ENCODE results near the gene COPB1. TPM values are rescaled to one million over a fixed set of nuclear protein-coding genes. Genes with fewer than 3 reads are reported as not detected.

The COPB1 gene
- total RNA-seq, 1 donor from 2014 or later, result 59.9 TPM

DNA sequence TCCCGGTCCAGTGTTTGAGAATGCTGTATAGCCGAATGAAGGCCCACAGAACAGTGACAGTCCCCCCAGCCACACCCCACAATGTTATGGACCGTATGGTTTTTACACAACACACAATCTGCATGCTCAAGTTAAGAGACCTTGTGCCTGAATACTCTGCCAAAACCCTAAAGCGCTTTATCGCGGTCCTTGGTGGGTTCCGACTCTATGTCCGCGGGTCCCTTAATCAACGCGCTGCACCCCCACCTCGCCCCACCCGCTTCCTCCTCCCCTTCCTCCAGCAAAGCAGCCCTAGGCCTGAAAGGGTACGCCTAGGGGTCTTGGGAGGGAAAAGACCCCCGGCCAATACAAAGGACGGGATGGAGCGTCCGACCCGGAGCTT, 442 bp downstream of the COPB1 start:
- intact Hi-C loops (cut with DNase I), result no loop called here
- Histone ChIP-seq H3K27me3 (no peaks in the 10 kb centered on the region), H3K27ac (peak overlapping the region; percentile 87), H3K36me3 (peaks cover 0 to 5% of the 10 kb centered on the region in 2 donors), H3K4me1 (peaks cover 31% of the 10 kb centered on the region), H3K4me3 (peak overlapping the region; percentile 76 to 84), H3K9me3 (no peaks in the 10 kb centered on the region)
- DNase-seq (ENCODE audit: extremely low spot score in 2 of 2), result no peak
- TF ChIP-seq POLR2AphosphoS5 (IDR thresholded peaks at IDR 0.05; ENCODE audit: insufficient read depth in 1 of 2, low read depth in 1 of 2) (no peak), POLR2A (IDR thresholded peaks at IDR 0.05) (no peak)
- TF ChIP-seq, protein P1, sequence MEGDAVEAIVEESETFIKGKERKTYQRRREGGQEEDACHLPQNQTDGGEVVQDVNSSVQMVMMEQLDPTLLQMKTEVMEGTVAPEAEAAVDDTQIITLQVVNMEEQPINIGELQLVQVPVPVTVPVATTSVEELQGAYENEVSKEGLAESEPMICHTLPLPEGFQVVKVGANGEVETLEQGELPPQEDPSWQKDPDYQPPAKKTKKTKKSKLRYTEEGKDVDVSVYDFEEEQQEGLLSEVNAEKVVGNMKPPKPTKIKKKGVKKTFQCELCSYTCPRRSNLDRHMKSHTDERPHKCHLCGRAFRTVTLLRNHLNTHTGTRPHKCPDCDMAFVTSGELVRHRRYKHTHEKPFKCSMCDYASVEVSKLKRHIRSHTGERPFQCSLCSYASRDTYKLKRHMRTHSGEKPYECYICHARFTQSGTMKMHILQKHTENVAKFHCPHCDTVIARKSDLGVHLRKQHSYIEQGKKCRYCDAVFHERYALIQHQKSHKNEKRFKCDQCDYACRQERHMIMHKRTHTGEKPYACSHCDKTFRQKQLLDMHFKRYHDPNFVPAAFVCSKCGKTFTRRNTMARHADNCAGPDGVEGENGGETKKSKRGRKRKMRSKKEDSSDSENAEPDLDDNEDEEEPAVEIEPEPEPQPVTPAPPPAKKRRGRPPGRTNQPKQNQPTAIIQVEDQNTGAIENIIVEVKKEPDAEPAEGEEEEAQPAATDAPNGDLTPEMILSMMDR (IDR thresholded peaks at IDR 0.05), result no peak

DNA sequence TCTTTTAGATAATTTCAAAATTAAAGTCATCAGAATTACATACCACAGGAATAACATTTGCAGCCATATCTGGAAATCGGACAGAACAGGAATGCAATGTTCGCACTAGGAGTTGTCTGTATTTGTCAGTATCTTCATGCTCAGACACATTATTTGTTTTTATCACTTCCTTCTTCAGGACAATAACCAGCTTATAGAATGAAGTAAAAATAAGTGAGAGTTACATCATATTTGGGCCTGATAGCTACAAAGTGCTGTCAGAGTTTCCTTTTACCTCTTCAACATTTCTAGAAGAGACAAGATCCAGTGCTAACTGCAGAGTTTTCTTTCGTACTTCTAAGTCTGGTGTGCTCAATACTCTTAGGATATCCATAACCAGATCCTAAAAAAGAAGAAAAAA, 18.9 kb downstream of the COPB1 start:
- Histone ChIP-seq H3K4me3 (no peak overlapping the region), H3K36me3 (peaks cover 0 to 88% of the 10 kb centered on the region in 2 donors), H3K27ac (no peak overlapping the region), H3K4me1 (no peaks in the 10 kb centered on the region), H3K27me3 (no peaks in the 10 kb centered on the region), H3K9me3 (no peaks in the 10 kb centered on the region)
- intact Hi-C loops (cut with DNase I), result no loop called here
- no peak for TF ChIP-seq POLR2A (IDR thresholded peaks at IDR 0.05)
- TF ChIP-seq POLR2AphosphoS5 (IDR thresholded peaks at IDR 0.05; ENCODE audit: insufficient read depth in 1 of 2, low read depth in 1 of 2), result no peak
- TF ChIP-seq, protein P1 (IDR thresholded peaks at IDR 0.05), result no peak
- DNase-seq (ENCODE audit: extremely low spot score in 2 of 2), result no peak

DNA sequence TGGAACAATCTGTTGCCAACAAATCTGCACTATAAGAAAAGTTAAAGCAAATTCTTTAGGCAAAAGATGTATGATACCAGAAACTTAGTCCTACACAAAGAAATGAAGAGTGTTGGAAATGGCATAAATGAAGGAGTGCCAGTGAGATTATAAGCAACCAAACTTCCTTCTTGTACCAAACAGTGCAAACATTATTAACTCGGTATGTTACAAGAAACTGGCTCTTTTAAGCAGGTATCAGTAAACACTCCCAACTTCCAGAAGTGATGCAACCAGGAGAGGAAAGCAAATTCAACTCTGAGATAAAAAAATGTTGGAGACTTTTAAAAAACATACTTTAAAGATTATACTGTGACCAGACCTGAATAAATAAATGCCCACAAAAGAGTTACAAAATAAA, 28.5 kb downstream of the COPB1 start:
- intact Hi-C loops (cut with DNase I), result no loop called here
- H3K4me1 ChIP-seq, result no peaks in the 10 kb centered on the region
- no peaks in the 10 kb centered on the region for H3K9me3 ChIP-seq
- H3K27ac ChIP-seq, result no peak overlapping the region
- H3K4me3 ChIP-seq, result no peak overlapping the region
- H3K27me3 ChIP-seq, result no peaks in the 10 kb centered on the region
- peaks cover 0 to 83% of the 10 kb centered on the region in 2 donors for H3K36me3 ChIP-seq
- no peak for DNase-seq (ENCODE audit: extremely low spot score in 2 of 2)
- TF ChIP-seq, protein P1 (IDR thresholded peaks at IDR 0.05), result no peak
- TF ChIP-seq POLR2AphosphoS5 (IDR thresholded peaks at IDR 0.05; ENCODE audit: insufficient read depth in 1 of 2, low read depth in 1 of 2), result no peak
- no peak for TF ChIP-seq POLR2A (IDR thresholded peaks at IDR 0.05)

DNA sequence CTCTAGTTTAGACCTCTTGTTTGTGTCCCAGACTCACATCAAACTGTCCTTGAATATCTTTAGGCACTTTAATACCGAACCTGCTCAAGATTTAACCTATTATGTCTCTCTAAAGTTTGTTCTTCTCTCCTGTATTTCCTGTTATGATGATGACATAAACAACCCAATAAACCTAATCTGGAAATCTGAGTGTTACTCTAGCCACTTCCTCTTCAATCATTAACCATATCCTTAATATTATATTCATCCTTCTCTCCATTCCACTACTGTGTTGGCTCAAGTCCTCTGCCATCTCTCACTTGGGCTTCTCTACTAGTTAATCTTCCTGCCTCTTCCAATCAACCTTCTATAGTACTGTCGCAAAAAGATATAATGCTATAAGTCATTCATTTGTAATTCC, 36.0 kb downstream of the COPB1 start:
- Histone ChIP-seq H3K4me1 (no peaks in the 10 kb centered on the region), H3K36me3 (peaks cover 5 to 88% of the 10 kb centered on the region in 2 donors), H3K4me3 (no peak overlapping the region), H3K27me3 (no peaks in the 10 kb centered on the region), H3K27ac (no peak overlapping the region), H3K9me3 (no peaks in the 10 kb centered on the region)
- DNase-seq (ENCODE audit: extremely low spot score in 2 of 2), result no peak
- intact Hi-C loops (cut with DNase I), result no loop called here
- TF ChIP-seq, protein P1 (IDR thresholded peaks at IDR 0.05), result no peak
- TF ChIP-seq POLR2A (IDR thresholded peaks at IDR 0.05) (no peak), POLR2AphosphoS5 (IDR thresholded peaks at IDR 0.05; ENCODE audit: insufficient read depth in 1 of 2, low read depth in 1 of 2) (no peak)

DNA sequence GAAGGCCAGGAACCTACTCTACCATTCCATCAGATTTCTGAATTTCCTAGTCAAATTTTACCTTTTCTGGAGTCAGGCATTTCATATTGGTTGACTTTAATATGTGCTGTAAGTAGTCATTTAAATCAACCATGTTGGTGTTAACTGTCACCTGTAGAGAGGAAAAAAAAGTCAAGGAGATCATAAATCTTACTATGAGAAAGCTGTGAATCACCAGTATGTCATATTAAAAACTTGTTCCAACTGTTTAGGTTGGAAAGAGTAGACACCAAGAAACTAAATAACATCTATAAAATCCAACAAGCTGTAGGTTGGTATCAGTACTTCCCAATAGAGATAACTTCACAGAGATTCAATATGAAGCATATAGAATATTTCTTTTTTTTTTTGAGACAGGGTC, 39.5 kb downstream of the COPB1 start:
- H3K27ac ChIP-seq, result no peak overlapping the region
- H3K9me3 ChIP-seq, result no peaks in the 10 kb centered on the region
- TF ChIP-seq, protein P1 (IDR thresholded peaks at IDR 0.05), result no peak
- TF ChIP-seq POLR2AphosphoS5 (IDR thresholded peaks at IDR 0.05; ENCODE audit: insufficient read depth in 1 of 2, low read depth in 1 of 2) (no peak), POLR2A (IDR thresholded peaks at IDR 0.05) (no peak)
- no peak overlapping the region for H3K4me3 ChIP-seq
- peaks cover 5 to 81% of the 10 kb centered on the region in 2 donors for H3K36me3 ChIP-seq
- intact Hi-C loops (cut with DNase I), result no loop called here
- H3K4me1 ChIP-seq, result no peaks in the 10 kb centered on the region
- no peaks in the 10 kb centered on the region for H3K27me3 ChIP-seq
- no peak for DNase-seq (ENCODE audit: extremely low spot score in 2 of 2)

Measured in vagina (tissue), 2 donors.